Measurements from ENCODE around the gene STARD3NL.

STARD3NL gene

GRCh38 chr7:38171623-38172391 is 6.2 kb upstream of the STARD3NL start:
- no peak for TF ChIP-seq GATA3 (IDR thresholded peaks at IDR 0.05; ENCODE audit: low read depth, low read length)
- TF ChIP-seq GATA2 (IDR thresholded peaks at IDR 0.05; ENCODE audit: low read depth, low read length): no peak

- no peak for TF ChIP-seq GATA2 (IDR thresholded peaks at IDR 0.05; ENCODE audit: low read depth, low read length)
- TF ChIP-seq GATA3 (IDR thresholded peaks at IDR 0.05; ENCODE audit: low read depth, low read length): no peak
Measured at GRCh38 chr7:38177621-38178003, 433 bp upstream of the STARD3NL start.

- TF ChIP-seq GATA3 (IDR thresholded peaks at IDR 0.05; ENCODE audit: low read depth, low read length): no peak
- no peak for TF ChIP-seq GATA2 (IDR thresholded peaks at IDR 0.05; ENCODE audit: low read depth, low read length)
Measured at GRCh38 chr7:38178695-38179344, 775 bp downstream of the STARD3NL start.

- no peak for TF ChIP-seq GATA2 (IDR thresholded peaks at IDR 0.05; ENCODE audit: low read depth, low read length)
- TF ChIP-seq GATA3 (IDR thresholded peaks at IDR 0.05; ENCODE audit: low read depth, low read length): no peak
Measured at GRCh38 chr7:38179776-38180226, 1.8 kb downstream of the STARD3NL start.

GRCh38 chr7:38181111-38181510 is 3.1 kb downstream of the STARD3NL start:
- TF ChIP-seq GATA2 (IDR thresholded peaks at IDR 0.05; ENCODE audit: low read depth, low read length): no peak
- TF ChIP-seq GATA3 (IDR thresholded peaks at IDR 0.05; ENCODE audit: low read depth, low read length): no peak

- no peak for TF ChIP-seq GATA3 (IDR thresholded peaks at IDR 0.05; ENCODE audit: low read depth, low read length)
- TF ChIP-seq GATA2 (IDR thresholded peaks at IDR 0.05; ENCODE audit: low read depth, low read length): no peak
Measured at GRCh38 chr7:38182450-38182849, 4.4 kb downstream of the STARD3NL start.

- TF ChIP-seq GATA3 (IDR thresholded peaks at IDR 0.05; ENCODE audit: low read depth, low read length): no peak
- no peak for TF ChIP-seq GATA2 (IDR thresholded peaks at IDR 0.05; ENCODE audit: low read depth, low read length)
Measured at GRCh38 chr7:38185395-38186307, 7.6 kb downstream of the STARD3NL start.

- TF ChIP-seq GATA3 (IDR thresholded peaks at IDR 0.05; ENCODE audit: low read depth, low read length) (no peak), GATA2 (IDR thresholded peaks at IDR 0.05; ENCODE audit: low read depth, low read length) (no peak)
Measured at GRCh38 chr7:38186593-38187314, 8.7 kb downstream of the STARD3NL start.

GRCh38 chr7:38187794-38188440 is 9.9 kb downstream of the STARD3NL start:
- no peak for TF ChIP-seq GATA2 (IDR thresholded peaks at IDR 0.05; ENCODE audit: low read depth, low read length)
- TF ChIP-seq GATA3 (IDR thresholded peaks at IDR 0.05; ENCODE audit: low read depth, low read length): no peak

GRCh38 chr7:38189231-38189938 is 11.3 kb downstream of the STARD3NL start:
- no peak for TF ChIP-seq GATA2 (IDR thresholded peaks at IDR 0.05; ENCODE audit: low read depth, low read length)
- TF ChIP-seq GATA3 (IDR thresholded peaks at IDR 0.05; ENCODE audit: low read depth, low read length): no peak

GRCh38 chr7:38190011-38190410 is 12.0 kb downstream of the STARD3NL start:
- TF ChIP-seq GATA3 (IDR thresholded peaks at IDR 0.05; ENCODE audit: low read depth, low read length): no peak
- TF ChIP-seq GATA2 (IDR thresholded peaks at IDR 0.05; ENCODE audit: low read depth, low read length): no peak

- no peak for TF ChIP-seq GATA2 (IDR thresholded peaks at IDR 0.05; ENCODE audit: low read depth, low read length)
- TF ChIP-seq GATA3 (IDR thresholded peaks at IDR 0.05; ENCODE audit: low read depth, low read length): no peak
Measured at GRCh38 chr7:38191791-38192190, 13.7 kb downstream of the STARD3NL start.
